ENCODE measurements around the gene GGA1.

GGA1 gene

GRCh38 chr22:37608477-37609239, at the start of gene GGA1:
Gene GGA1 (plus strand): TSS chr22:37608834. CDS start chr22:37608861, 27 bp downstream.
- peak; percentile 92 to 94 for DNase-seq

DNA sequence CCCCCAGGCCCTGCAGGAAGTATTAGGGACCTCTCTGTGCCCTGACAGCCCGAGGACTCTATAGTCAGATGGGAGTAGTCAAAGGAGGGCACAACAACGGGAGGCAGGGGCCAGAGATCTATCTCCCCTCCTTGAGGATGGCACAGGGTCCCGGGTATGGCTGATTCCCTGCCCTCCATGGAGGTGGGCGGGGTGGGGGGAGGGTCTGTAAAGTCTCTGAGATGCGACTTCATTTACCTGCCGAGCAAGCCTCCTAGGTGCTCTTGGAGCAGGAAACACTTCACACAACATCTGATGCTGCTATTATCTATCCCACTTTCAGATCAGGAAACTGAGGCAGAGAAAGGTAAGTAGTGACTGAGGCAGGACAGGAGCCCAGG, 49.1 kb upstream of the GGA1 start:
- no peak for DNase-seq

GRCh38 chr22:37559901-37560607, 48.6 kb upstream of the GGA1 start, which contains the start of gene CDC42EP1:
Gene CDC42EP1 (plus strand): TSS chr22:37560480. CDS start chr22:37566350, 5,870 bp downstream.
- DNase-seq, result no peak

GRCh38 chr22:37560608-37561211, 47.9 kb upstream of the GGA1 start:
- no peak for DNase-seq

- DNase-seq, result peak; percentile 76 to 80
These were observed 47.2 kb upstream of the GGA1 start for GRCh38 chr22:37561212-37562048.

DNA sequence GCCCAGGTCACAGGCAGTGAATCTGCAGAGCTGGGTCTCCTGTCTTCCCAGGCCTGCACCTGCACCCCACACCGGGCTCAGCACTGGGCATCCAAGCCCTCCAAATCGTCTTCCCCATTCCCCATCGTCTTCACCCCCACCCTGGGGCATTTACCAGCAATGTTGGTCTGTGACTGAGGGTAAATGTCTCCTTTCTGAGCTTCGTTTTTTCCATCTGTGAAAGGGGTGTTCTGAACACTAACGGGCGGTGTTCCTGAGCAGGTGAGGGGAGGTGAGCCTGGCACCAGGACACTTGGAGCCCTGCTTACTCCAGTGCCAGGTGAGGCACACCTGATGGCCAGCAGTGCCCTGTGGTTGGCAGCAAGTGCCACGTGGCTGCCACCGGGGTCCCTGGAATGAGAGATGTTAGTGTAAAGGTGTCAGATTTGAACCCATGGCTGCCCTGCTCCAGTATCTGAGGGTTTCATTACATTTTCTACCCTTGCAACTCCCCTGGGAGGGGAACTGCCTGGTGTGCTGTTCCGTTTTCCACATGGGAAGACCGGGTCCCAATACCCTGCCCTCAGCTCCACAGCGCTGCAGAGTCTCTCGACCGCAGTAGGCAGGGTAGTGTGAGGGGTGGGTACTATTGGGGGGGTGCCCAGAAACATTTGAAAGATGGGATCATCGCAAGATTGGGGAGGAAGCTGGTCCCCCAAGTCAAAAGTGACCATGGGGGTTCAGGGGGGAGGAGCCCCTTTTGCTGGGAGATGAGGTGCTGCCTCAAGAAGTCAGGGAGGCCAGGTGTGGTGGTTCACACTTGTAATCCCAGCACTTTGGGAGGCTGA, 46.4 kb upstream of the GGA1 start:
- no peak for DNase-seq

DNA sequence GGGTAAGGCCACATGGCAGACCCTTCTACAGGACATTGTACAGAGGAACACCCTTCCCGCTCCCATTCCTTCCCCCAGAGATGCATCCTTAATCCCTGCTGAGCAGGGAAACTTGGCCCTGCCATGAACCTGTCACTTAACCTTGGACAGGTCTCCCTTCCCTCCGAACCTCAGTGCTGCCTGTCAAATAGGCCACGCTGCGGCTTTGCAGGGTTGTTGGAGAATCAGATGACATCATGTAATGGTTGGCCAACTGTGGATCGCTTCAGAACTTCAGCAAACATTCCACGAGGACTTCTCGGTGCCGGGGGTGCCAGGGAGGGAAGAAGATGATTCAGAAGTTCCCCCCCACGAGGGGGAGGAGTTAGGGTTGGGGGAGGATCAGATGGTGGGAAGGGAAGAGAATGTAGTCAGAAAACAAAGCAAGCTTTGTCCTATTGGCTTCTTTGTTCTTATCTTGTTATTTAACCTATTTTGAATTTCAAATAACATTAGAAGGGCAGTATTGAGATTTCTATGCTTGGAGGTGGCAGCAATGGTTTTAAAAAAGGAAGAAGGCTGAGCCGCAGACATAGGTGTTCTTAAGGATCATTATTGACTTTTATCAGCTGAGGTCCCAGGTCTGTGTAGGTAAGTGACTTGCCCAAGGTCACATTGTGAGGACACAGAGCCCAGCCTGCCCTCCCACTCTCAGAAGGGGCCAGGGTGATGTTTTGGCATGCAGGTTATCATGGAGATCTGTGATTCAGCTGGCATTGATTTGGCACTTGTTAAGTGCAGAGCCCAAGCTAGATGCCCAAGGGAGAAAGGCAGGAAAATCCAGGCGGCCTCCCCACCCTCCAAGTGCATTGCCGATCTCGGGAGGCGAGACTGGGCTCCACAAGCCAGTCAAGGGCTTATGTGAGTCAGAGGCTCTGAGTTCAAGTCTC, 45.2 kb upstream of the GGA1 start:
- DNase-seq, result no peak

GRCh38 chr22:37564111-37564711, 44.4 kb upstream of the GGA1 start:
- no peak for DNase-seq

DNA sequence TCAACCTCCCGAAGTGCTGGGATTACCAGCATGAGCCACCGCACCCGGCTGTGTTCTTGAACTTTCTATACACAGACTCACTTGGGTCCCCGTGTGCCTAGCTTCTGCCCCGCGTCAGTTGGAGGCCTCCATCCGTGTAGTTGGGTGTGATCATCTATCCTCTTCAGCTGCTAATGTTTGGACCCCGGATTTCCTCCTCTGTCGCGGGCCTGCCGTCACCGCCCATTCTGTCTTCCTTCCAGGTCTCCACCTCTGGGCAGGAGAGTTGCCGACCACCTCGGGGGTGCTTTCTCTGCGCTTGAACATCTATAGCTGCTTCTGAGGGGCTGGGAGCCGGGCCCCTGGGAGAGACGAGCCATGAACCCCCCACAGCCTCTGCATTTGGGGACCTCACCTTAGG, 42.8 kb upstream of the GGA1 start:
- no peak for DNase-seq

DNA sequence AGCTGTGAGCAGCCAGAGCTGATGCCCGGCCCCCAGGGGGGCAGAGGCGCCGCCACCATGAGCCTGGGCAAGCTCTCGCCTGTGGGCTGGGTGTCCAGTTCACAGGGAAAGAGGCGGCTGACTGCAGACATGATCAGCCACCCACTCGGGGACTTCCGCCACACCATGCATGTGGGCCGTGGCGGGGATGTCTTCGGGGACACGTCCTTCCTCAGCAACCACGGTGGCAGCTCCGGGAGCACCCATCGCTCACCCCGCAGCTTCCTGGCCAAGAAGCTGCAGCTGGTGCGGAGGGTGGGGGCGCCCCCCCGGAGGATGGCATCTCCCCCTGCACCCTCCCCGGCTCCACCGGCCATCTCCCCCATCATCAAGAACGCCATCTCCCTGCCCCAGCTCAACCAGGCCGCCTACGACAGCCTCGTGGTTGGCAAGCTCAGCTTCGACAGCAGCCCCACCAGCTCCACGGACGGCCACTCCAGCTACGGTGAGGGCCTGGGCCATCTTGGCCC, 42.3 kb upstream of the GGA1 start:
- peak in 1 of 2 experiments; percentile 14 for DNase-seq

GRCh38 chr22:37566903-37567798, 41.5 kb upstream of the GGA1 start:
- peak; percentile 85 for DNase-seq

DNA sequence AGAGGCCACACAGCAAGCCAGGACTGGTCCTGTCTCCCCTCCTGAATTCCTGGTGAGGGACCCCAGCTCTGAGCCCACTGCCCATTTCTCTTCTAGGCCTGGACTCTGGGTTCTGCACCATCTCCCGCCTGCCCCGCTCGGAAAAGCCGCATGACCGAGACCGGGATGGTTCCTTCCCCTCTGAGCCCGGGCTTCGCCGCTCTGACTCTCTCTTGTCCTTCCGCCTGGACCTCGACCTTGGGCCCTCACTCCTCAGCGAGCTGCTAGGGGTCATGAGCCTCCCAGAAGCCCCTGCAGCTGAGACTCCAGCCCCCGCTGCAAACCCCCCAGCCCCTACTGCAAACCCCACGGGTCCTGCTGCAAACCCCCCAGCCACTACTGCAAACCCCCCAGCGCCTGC, 40.6 kb upstream of the GGA1 start:
- DNase-seq, result no peak

GRCh38 chr22:37568448-37569008, 40.1 kb upstream of the GGA1 start:
- DNase-seq, result no peak

- no peak for DNase-seq
These were observed 39.4 kb upstream of the GGA1 start for GRCh38 chr22:37569009-37569920.

DNA sequence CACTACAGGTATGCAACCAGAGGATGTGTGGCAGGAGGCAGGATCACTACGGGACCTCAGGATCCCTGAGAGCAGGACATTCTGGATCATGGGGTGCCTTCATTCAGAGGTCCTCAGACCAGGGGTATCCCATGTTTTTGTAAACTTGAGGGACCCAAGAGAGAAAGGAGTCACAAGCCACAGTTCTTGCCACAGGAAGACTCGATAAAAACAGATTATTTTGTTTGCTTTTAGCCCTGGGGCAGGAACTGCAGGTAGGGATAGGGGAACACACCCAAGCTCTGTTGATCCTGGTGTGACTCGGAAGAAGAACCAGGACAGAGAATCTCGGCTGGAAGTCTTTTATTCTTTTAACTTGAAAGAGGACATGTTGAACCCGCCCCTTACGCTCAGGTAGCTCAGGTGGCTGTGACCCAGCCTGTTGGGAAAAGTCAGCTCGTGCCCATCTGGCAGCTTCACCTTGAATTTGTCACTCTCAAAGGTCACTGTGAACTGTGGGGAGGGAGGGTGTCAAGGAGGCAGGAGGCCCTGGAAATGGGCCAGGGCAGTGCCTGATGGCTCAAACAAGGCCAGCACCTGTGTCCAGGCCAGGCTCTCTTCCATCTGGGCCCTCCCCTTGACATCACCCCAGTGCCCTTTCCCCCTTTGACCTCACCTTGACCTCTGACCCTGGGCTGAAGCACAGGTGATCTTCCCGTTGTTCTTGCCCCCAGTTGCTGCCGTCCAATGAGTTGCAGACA, 38.5 kb upstream of the GGA1 start:
- DNase-seq, result no peak

DNA sequence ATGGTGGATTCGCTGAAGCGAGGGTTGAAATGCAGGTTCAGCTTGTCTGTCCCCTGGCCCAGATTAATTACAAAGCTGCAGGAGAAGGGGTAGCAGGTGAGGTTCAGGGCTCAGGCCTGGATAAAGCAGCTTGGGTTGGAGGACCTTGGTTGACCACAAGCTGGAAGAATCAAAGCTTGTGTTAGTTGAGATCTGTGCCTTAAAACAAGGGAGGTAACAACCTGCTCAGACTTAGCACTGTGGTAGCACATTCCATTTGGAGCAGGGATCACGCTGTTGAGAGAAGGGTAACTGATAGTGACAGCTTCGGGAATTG, 38.0 kb upstream of the GGA1 start:
- DNase-seq, result no peak
